ENCODE measurements around the gene GSTK1.

- TF ChIP-seq CTCF (IDR thresholded peaks at IDR 0.05) (no peak), EP300 (IDR thresholded peaks at IDR 0.05) (no peak), POLR2A (IDR thresholded peaks at IDR 0.05) (no peak)
These were observed 20.9 kb upstream of the GSTK1 start for GRCh38 chr7:143242306-143242705.
